Kidney (tissue), 14 donors: Measurements from ENCODE around the gene MRPL34. TPM values are rescaled to one million over a fixed set of nuclear protein-coding genes. Genes with fewer than 3 reads are reported as not detected.

Source experiments
- DNase-seq, 5 donors: peaks; one replicate each; pipeline ENCODE4 v3.0.0-alpha.2; 2013 to 2020
- FAIRE-seq: peaks from 2 replicates; lab custom pipeline; 2012; peaks lifted over from hg19 to GRCh38; lab: Jason Lieb, UNC
- H3K27ac ChIP-seq, 2 donors: one replicate each; pipeline ENCODE4 v1.7.0; 2013; ENCODE audit warnings: low read depth in 2 of 2, low read length in 2 of 2, inconsistent platforms in 1 of 2
- H3K27me3 ChIP-seq: one replicate; pipeline ENCODE4 v1.7.1; 2013; ENCODE audit warnings: low read length, inconsistent platforms; ENCODE audit not compliant: control insufficient read depth, insufficient read depth
- H3K36me3 ChIP-seq, 3 donors: one replicate each; pipeline versions ENCODE4 v1.7.0 to v1.7.1; 2013; ENCODE audit warnings: low read length in 3 of 3, control low read depth in 1 of 3, inconsistent platforms in 1 of 3; ENCODE audit not compliant: insufficient read depth in 3 of 3, control insufficient read depth in 2 of 3
- H3K4me1 ChIP-seq, 3 donors: one replicate each; pipeline versions ENCODE4 v1.7.0 to v1.7.1; 2013; ENCODE audit warnings: low read length in 3 of 3, inconsistent platforms in 1 of 3, low read depth in 1 of 3; ENCODE audit not compliant: control insufficient read depth in 2 of 3, insufficient read depth in 2 of 3
- H3K4me3 ChIP-seq, 3 donors: one replicate each; pipeline versions ENCODE4 v1.7.0 to v1.8.1; 2013; ENCODE audit warnings: low read length in 3 of 3, control low read depth in 1 of 3, inconsistent platforms in 1 of 3
- H3K9ac ChIP-seq, 3 donors: one replicate each; pipeline versions ENCODE4 v1.7.0 to v1.7.1; 2013; ENCODE audit warnings: low read length in 3 of 3, control low read depth in 1 of 3, inconsistent platforms in 1 of 3
- H3K9me3 ChIP-seq, 3 donors: one replicate each; pipeline versions ENCODE4 v1.7.0 to v1.7.1; 2013; ENCODE audit warnings: low read length in 3 of 3, control low read depth in 1 of 3, inconsistent platforms in 1 of 3; ENCODE audit not compliant: control insufficient read depth in 2 of 3, insufficient read depth in 1 of 3
- intact Hi-C: fragments of 100-400 bp; cut with DNase I; formaldehyde crosslinking; loops from one replicate; pipeline ENCODE4 v1.11.1; 2022
- polyA plus RNA-seq: library from polyadenylated mRNA; stranded (reverse); fragments of 350-450 nt; fragmentation: Illumina TruSeq; extraction: RNeasy Lipid Tissue Mini Kit (QIAGEN cat#74804); gene quantifications from one replicate; pipeline ENCODE4 v1.2.3, GENCODE V29; 2014; ENCODE audit warnings: low read depth, low replicate concordance; ENCODE audit not compliant: insufficient read depth
- total RNA-seq: library from RNA; stranded (reverse); fragmentation: NEBNext Ultra II Directional; extraction: Animal tissue kit (Norgen Biotek cat#: 25700); gene quantifications from one replicate; pipeline ENCODE4 v1.2.1, GENCODE V29; 2021
- TF ChIP-seq, protein P1 (sequence below): IDR thresholded peaks from 3 replicates; pipeline ENCODE4 v1.5.1; 2012; ENCODE audit warnings: mild to moderate bottlenecking, moderate library complexity, borderline replicate concordance; ENCODE audit not compliant: insufficient read depth; ENCODE audit errors: extremely low read depth
- donor health status: control.
- donor health status: control.
- donor health status: control.
- donor health status: control.
- donor health status: control.
- donor health status: DM: yes; HTN: yes; CAD: no.
- donor health status: Normal renal cell carcinoma (clear cell type).

Gene MRPL34
- total and polyA plus RNA-seq, 2 donors from 2014 or later = 59.3 to 369 TPM

DNA sequence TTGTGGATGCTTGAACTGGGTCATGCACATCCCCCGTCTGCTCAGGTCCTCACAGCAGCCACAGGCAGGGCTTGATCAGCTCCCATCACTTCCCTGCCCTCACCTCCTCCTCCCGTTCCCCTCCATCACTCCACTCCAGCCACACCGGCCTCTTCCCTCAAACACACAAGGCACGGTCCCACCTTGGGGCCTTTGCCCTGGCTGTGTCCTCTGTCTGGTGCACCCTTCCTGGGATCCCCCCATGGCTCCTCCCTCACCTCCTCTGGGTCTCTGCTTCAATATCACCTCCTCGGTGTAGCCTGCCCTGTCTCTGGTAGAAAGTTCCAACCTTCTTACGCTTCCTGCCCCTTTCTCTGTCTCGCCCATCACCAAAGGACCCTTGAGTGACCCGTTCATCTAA is 47.7 kb downstream of the MRPL34 start:
- Histone ChIP-seq H3K27me3 (no peaks in the 10 kb centered on the region), H3K9ac (no peak overlapping the region), H3K9me3 (no peaks in the 10 kb centered on the region), H3K36me3 (no peaks in the 10 kb centered on the region), H3K27ac (no peak overlapping the region), H3K4me3 (no peak overlapping the region), H3K4me1 (peaks cover 0 to 3% (median 0%) of the 10 kb centered on the region in 3 donors)
- FAIRE-seq (no peak), DNase-seq (no peak)
- TF ChIP-seq, protein P1, sequence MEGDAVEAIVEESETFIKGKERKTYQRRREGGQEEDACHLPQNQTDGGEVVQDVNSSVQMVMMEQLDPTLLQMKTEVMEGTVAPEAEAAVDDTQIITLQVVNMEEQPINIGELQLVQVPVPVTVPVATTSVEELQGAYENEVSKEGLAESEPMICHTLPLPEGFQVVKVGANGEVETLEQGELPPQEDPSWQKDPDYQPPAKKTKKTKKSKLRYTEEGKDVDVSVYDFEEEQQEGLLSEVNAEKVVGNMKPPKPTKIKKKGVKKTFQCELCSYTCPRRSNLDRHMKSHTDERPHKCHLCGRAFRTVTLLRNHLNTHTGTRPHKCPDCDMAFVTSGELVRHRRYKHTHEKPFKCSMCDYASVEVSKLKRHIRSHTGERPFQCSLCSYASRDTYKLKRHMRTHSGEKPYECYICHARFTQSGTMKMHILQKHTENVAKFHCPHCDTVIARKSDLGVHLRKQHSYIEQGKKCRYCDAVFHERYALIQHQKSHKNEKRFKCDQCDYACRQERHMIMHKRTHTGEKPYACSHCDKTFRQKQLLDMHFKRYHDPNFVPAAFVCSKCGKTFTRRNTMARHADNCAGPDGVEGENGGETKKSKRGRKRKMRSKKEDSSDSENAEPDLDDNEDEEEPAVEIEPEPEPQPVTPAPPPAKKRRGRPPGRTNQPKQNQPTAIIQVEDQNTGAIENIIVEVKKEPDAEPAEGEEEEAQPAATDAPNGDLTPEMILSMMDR = no peak
- intact Hi-C loops = no loop called here

Other genes starting within 250 kb of the MRPL34 start
- 6.9 TPM for gene HAUS8, start 230.4 kb upstream of the MRPL34 start, total RNA-seq
- 5.2 TPM for gene HAUS8, start 230.4 kb upstream of the MRPL34 start, polyA plus RNA-seq
- gene MYO9B, start 230.1 kb upstream of the MRPL34 start, total RNA-seq = 68.1 TPM
- 14.7 TPM for gene MYO9B, start 230.1 kb upstream of the MRPL34 start, polyA plus RNA-seq
- gene USE1, start 90.5 kb upstream of the MRPL34 start, total RNA-seq = 26.0 TPM
- gene USE1, start 90.5 kb upstream of the MRPL34 start, polyA plus RNA-seq = 52.6 TPM
- gene OCEL1, start 79.6 kb upstream of the MRPL34 start, total RNA-seq = 35.3 TPM
- gene OCEL1, start 79.6 kb upstream of the MRPL34 start, polyA plus RNA-seq = 80.1 TPM
- gene NR2F6, start 60.0 kb upstream of the MRPL34 start, total RNA-seq = 46.8 TPM
- gene NR2F6, start 60.0 kb upstream of the MRPL34 start, polyA plus RNA-seq = 60.2 TPM
- gene USHBP1, start 41.1 kb upstream of the MRPL34 start, total RNA-seq = 8.9 TPM
- gene USHBP1, start 41.1 kb upstream of the MRPL34 start, polyA plus RNA-seq = 7.2 TPM
- 69.4 TPM for gene BABAM1, start 38.4 kb upstream of the MRPL34 start, total RNA-seq
- 105 TPM for gene BABAM1, start 38.4 kb upstream of the MRPL34 start, polyA plus RNA-seq
- gene ANKLE1, start 24.0 kb upstream of the MRPL34 start, total RNA-seq = 0.54 TPM
- gene ANKLE1, start 24.0 kb upstream of the MRPL34 start, polyA plus RNA-seq = not detected
- gene ABHD8, start 2.4 kb upstream of the MRPL34 start, total RNA-seq = 9.6 TPM
- gene ABHD8, start 2.4 kb upstream of the MRPL34 start, polyA plus RNA-seq = 20.0 TPM
- gene DDA1, start 3.7 kb downstream of the MRPL34 start, total RNA-seq = 27.7 TPM
- gene DDA1, start 3.7 kb downstream of the MRPL34 start, polyA plus RNA-seq = 35.9 TPM
- gene ANO8, start 29.0 kb downstream of the MRPL34 start, total RNA-seq = 12.1 TPM
- 3.0 TPM for gene ANO8, start 29.0 kb downstream of the MRPL34 start, polyA plus RNA-seq
- 20.4 TPM for gene GTPBP3, start 31.7 kb downstream of the MRPL34 start, total RNA-seq
- 11.0 TPM for gene GTPBP3, start 31.7 kb downstream of the MRPL34 start, polyA plus RNA-seq
- 195 TPM for gene PLVAP, start 71.5 kb downstream of the MRPL34 start, total RNA-seq
- gene PLVAP, start 71.5 kb downstream of the MRPL34 start, polyA plus RNA-seq = 148 TPM
- 0.57 TPM for gene CCDC194, start 88.3 kb downstream of the MRPL34 start, total RNA-seq
- gene CCDC194, start 88.3 kb downstream of the MRPL34 start, polyA plus RNA-seq = not detected
- 89.6 TPM for gene BST2, start 99.8 kb downstream of the MRPL34 start, total RNA-seq
- 250 TPM for gene BST2, start 99.8 kb downstream of the MRPL34 start, polyA plus RNA-seq
- 57.6 TPM for gene MVB12A, start 114.2 kb downstream of the MRPL34 start, total RNA-seq
- 88.3 TPM for gene MVB12A, start 114.2 kb downstream of the MRPL34 start, polyA plus RNA-seq
- 0.13 TPM for gene TMEM221, start 142.8 kb downstream of the MRPL34 start, total RNA-seq
- not detected for gene TMEM221, start 142.8 kb downstream of the MRPL34 start, polyA plus RNA-seq
- not detected for gene NXNL1, start 155.1 kb downstream of the MRPL34 start, total RNA-seq
- gene NXNL1, start 155.1 kb downstream of the MRPL34 start, polyA plus RNA-seq = not detected
- gene SLC27A1, start 164.7 kb downstream of the MRPL34 start, total RNA-seq = 21.9 TPM
- 16.9 TPM for gene SLC27A1, start 164.7 kb downstream of the MRPL34 start, polyA plus RNA-seq
- 75.5 TPM for gene PGLS, start 205.8 kb downstream of the MRPL34 start, total RNA-seq
- 105 TPM for gene PGLS, start 205.8 kb downstream of the MRPL34 start, polyA plus RNA-seq
- gene COLGALT1, start 249.8 kb downstream of the MRPL34 start, total RNA-seq = 66.2 TPM
- gene COLGALT1, start 249.8 kb downstream of the MRPL34 start, polyA plus RNA-seq = 23.6 TPM